Spleen (tissue), 11 donors: Measurements from ENCODE around the gene MYB. TPM values are rescaled to one million over a fixed set of nuclear protein-coding genes. Genes with fewer than 3 reads are reported as not detected.

Source experiments
- DNase-seq: peaks from one replicate; pipeline ENCODE4 v3.0.0-alpha.2; 2020
- H3K27ac ChIP-seq, 8 donors: fragments of 200-600 bp; sonication (generic) in 7 of 8; 1 replicate in 4 of 8; 2 replicates in 4 of 8; pipeline versions ENCODE4 v1.5.0 to v1.8.0; 2016 to 2021; ENCODE audit warnings: inconsistent platforms in 4 of 8, mild to moderate bottlenecking in 4 of 8, moderate library complexity in 1 of 8
- H3K27me3 ChIP-seq, 7 donors: fragments of 200-600 bp; sonication (generic) in 6 of 7; replicated peaks in 1 of 7; 1 replicate in 4 of 7; 2 replicates in 3 of 7; pipeline versions ENCODE4 v1.5.0 to v1.8.0; 2016 to 2021; ENCODE audit warnings: inconsistent platforms in 3 of 7, mild to moderate bottlenecking in 1 of 7
- H3K36me3 ChIP-seq, 6 donors: fragments of 200-600 bp; sonication (generic) in 5 of 6; 1 replicate in 4 of 6; 2 replicates in 2 of 6; pipeline versions ENCODE4 v1.5.0 to v1.8.0; 2016 to 2021; ENCODE audit warnings: inconsistent platforms in 2 of 6
- H3K4me1 ChIP-seq, 6 donors: fragments of 200-600 bp; sonication (generic) in 5 of 6; 1 replicate in 3 of 6; 2 replicates in 3 of 6; pipeline versions ENCODE4 v1.5.0 to v1.8.0; 2016 to 2021; ENCODE audit warnings: inconsistent platforms in 3 of 6
- H3K4me3 ChIP-seq, 8 donors: fragments of 200-600 bp; sonication (generic) in 7 of 8; 1 replicate in 4 of 8; 2 replicates in 4 of 8; pipeline versions ENCODE4 v1.5.0 to v1.8.0; 2016 to 2021; ENCODE audit warnings: inconsistent platforms in 4 of 8, mild to moderate bottlenecking in 4 of 8, moderate library complexity in 2 of 8
- H3K9me3 ChIP-seq, 8 donors: fragments of 200-600 bp; sonication (generic) in 7 of 8; 1 replicate in 4 of 8; 2 replicates in 4 of 8; pipeline versions ENCODE4 v1.5.0 to v1.8.0; 2016 to 2021; ENCODE audit warnings: inconsistent platforms in 4 of 8
- POLR2A ChIP-seq, 3 donors: fragments of 450-650 bp; IDR thresholded peaks; one replicate each; pipeline ENCODE4 v1.5.1; 2017; ENCODE audit warnings: antibody characterized with exemption in 3 of 3, mild to moderate bottlenecking in 1 of 3
- POLR2AphosphoS5 ChIP-seq, 3 donors: sonication (generic); formaldehyde crosslinking; IDR thresholded peaks; one replicate each; pipeline ENCODE4 v1.5.1; 2017; ENCODE audit warnings: antibody characterized with exemption in 3 of 3
- WGBS, 5 donors: extraction: QIAGEN DNeasy Blood & Tissue Kit in 3 of 5; methylation state at CpG; one replicate each; pipeline versions ENCODE4 v1.1.5 to v1.1.7; 2013 to 2018; 5-methylcytosine and 5-hydroxymethylcytosine counted together
- intact Hi-C: fragments of 100-400 bp; cut with DNase I; formaldehyde crosslinking; loops from one replicate; pipeline ENCODE4 v1.15.0; 2023; ENCODE audit warnings: low total_unique reads
- polyA plus RNA-seq, 3 donors: library from polyadenylated mRNA; stranded (reverse); fragments of 200-250 nt; gene quantifications; one replicate each; pipeline ENCODE4 v1.2.1, GENCODE V29; 2013
- total RNA-seq, 7 donors: library from RNA; depleted of rRNA in 3 of 7; stranded (reverse); fragments of >200 nt in 3 of 7; fragmentation: NEBNext Ultra II Directional in 4 of 7; extraction: Animal tissue kit (Norgen Biotek cat#: 25700) in 4 of 7; gene quantifications; one replicate each; pipeline versions ENCODE4 v1.1.0 to v1.2.1, GENCODE V29; 2016 to 2021
- TF ChIP-seq, protein P1 (sequence below), 11 experiments: fragments of 200-600 bp in 7 of 11; fragments of 450-650 bp in 4 of 11; sonication (generic) in 4 of 11; IDR thresholded peaks in 8 of 11; conservative IDR thresholded peaks in 3 of 11; 1 replicate in 7 of 11; 2 replicates in 4 of 11; pipeline versions ENCODE4 v1.4.0 to v1.8.0; 2016 to 2021; ENCODE audit warnings: antibody characterized with exemption in 11 of 11, inconsistent platforms in 4 of 11, mild to moderate bottlenecking in 1 of 11
- donor health status: healthy with polysubstance abuse.
- donor health status: DM: no; HTN: no; CAD: no; lungs with moderate emphysema.
- donor health status: DM: no; HTN: no; CAD: no.
- donor health status: Bipolar disorder and iron deficiency.
- donor health status: healthy.
- donor health status: DM: no; HTN: no; CAD: no.
- donor health status: DM: yes; HTN: yes; CAD: no.

The MYB gene
- total and polyA plus RNA-seq, 10 donors: 0.45 to 6.6 (median 1.9) TPM

DNA sequence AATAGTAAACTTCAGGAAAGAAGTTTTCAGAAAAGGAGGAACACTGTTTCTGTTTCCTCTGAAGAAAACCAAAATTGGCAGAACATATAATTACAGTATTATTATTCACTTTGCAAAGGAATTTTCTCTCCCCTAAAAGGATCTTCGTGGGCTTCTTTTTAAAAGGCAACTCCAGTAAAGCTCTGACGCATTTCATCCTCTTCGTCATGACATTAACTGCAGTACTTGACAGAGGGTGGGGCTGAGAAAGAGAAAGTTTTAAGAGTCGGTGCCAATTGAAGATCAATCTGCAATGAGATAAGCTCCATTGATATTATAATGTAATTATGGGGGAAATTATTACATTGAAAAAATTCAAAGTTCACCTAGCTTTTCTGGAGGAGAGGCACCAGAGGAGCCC, 75.8 kb downstream of the MYB start:
- Histone ChIP-seq H3K27ac (no peak overlapping the region), H3K36me3 (no peaks in the 10 kb centered on the region), H3K4me1 (no peaks in the 10 kb centered on the region), H3K27me3 (no peaks in the 10 kb centered on the region), H3K9me3 (no peaks in the 10 kb centered on the region), H3K4me3 (no peak overlapping the region)
- WGBS, 5 donors: 55 to 84% (median 78%) methylated on average over 4 of the region's 4 CpGs
- intact Hi-C loops: no loop called here
- TF ChIP-seq POLR2AphosphoS5 (IDR thresholded peaks at IDR 0.05) (no peak), POLR2A (IDR thresholded peaks at IDR 0.05) (no peak)
- TF ChIP-seq, protein P1, sequence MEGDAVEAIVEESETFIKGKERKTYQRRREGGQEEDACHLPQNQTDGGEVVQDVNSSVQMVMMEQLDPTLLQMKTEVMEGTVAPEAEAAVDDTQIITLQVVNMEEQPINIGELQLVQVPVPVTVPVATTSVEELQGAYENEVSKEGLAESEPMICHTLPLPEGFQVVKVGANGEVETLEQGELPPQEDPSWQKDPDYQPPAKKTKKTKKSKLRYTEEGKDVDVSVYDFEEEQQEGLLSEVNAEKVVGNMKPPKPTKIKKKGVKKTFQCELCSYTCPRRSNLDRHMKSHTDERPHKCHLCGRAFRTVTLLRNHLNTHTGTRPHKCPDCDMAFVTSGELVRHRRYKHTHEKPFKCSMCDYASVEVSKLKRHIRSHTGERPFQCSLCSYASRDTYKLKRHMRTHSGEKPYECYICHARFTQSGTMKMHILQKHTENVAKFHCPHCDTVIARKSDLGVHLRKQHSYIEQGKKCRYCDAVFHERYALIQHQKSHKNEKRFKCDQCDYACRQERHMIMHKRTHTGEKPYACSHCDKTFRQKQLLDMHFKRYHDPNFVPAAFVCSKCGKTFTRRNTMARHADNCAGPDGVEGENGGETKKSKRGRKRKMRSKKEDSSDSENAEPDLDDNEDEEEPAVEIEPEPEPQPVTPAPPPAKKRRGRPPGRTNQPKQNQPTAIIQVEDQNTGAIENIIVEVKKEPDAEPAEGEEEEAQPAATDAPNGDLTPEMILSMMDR (IDR thresholded peaks at IDR 0.05 in 8 of 11, conservative IDR thresholded peaks at IDR 0.05 in 3 of 11): no peak
- DNase-seq: no peak

DNA sequence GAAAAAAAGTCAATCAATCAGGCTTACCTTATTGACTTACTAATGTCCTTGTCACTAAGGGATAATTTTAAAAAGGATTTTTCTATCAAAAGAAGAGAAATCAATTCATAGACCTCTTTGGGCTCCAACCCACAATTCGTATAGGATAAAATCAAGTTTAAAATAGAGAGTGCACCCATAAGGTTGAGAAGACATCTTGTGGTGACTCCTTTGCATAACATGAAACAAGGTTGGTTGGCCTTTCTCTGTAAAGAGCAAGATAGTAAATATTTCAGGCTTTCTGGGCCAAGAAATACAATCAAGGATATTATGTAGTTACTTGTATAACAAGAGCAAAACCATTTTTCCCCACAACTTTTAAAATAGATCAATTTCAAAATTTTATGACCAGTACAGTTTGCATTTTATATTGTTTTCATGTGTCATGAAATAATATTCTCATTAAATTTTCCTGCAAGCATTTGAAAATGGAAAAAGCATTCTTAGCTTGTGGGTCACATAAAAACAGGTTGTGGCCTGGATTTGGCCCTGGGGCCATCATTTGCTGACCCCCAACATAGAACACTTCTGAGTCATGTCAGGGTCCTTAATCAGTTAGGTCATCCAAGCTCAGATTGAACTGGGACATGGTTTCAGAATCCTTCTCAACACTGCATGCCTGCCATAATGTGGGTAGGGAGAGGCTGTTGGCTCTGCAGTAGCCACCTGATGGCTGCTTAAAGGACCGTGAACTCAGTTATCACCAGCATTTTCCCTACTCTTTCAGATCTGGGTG, 76.7 kb downstream of the MYB start:
- Histone ChIP-seq H3K9me3 (no peaks in the 10 kb centered on the region), H3K36me3 (no peaks in the 10 kb centered on the region), H3K4me1 (no peaks in the 10 kb centered on the region), H3K4me3 (no peak overlapping the region), H3K27me3 (no peaks in the 10 kb centered on the region), H3K27ac (no peak overlapping the region)
- intact Hi-C loops: no loop called here
- DNase-seq: no peak
- WGBS, 5 donors: 61 to 77% (median 73%) methylated on average over 2 of the region's 2 CpGs
- TF ChIP-seq, protein P1 (IDR thresholded peaks at IDR 0.05 in 8 of 11, conservative IDR thresholded peaks at IDR 0.05 in 3 of 11): no peak
- no peak for TF ChIP-seq POLR2A (IDR thresholded peaks at IDR 0.05)
- TF ChIP-seq POLR2AphosphoS5 (IDR thresholded peaks at IDR 0.05): no peak

DNA sequence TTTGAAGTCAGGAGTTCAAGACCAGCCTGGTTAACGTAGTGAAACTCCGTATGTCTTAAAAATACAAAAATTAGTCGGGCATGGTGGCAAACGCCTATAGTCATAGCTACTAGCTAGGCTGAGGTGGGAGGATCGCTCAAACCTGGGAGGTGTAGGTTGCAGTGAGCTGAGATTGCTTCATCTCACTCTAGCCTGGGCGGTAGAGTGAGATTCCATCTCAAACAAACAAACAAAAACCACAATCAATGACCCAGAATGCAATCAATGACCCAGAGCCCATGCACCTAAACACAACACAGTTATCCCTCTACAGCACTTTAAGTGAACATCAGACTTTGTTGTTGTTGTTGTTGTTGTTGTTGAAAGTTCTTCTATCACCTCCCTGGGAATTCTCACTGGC, 77.9 kb downstream of the MYB start:
- 77 to 93% (median 86%) methylated on average over 6 of the region's 6 CpGs for WGBS, 5 donors
- intact Hi-C loops: no loop called here
- Histone ChIP-seq H3K27ac (no peak overlapping the region), H3K9me3 (no peaks in the 10 kb centered on the region), H3K4me3 (no peak overlapping the region), H3K27me3 (no peaks in the 10 kb centered on the region), H3K36me3 (no peaks in the 10 kb centered on the region), H3K4me1 (no peaks in the 10 kb centered on the region)
- TF ChIP-seq, protein P1 (IDR thresholded peaks at IDR 0.05 in 8 of 11, conservative IDR thresholded peaks at IDR 0.05 in 3 of 11): no peak
- no peak for TF ChIP-seq POLR2A (IDR thresholded peaks at IDR 0.05)
- TF ChIP-seq POLR2AphosphoS5 (IDR thresholded peaks at IDR 0.05): no peak
- DNase-seq: no peak

DNA sequence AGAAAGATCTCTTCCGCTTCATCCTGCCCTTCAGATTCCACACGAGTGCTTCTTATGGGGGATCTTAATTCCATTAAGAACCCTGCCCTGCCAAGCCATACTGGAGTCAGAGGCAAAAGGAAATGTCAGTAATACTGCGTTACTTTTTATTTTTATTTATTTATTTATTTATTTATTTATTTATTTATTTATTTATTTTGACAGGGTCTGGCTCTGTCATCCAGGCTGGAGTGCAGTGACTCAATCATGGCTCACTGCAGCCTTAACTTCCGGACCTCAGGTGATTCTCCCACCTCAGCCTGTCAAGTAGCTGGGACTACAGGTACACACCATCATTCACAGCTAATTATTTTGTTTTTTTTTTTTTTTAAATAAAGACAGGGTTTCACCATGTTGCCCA, 79.5 kb downstream of the MYB start:
- Histone ChIP-seq H3K9me3 (no peaks in the 10 kb centered on the region), H3K4me1 (no peaks in the 10 kb centered on the region), H3K36me3 (no peaks in the 10 kb centered on the region), H3K27me3 (no peaks in the 10 kb centered on the region), H3K27ac (no peak overlapping the region), H3K4me3 (no peak overlapping the region)
- intact Hi-C loops: no loop called here
- no peak for TF ChIP-seq POLR2AphosphoS5 (IDR thresholded peaks at IDR 0.05)
- no peak for TF ChIP-seq POLR2A (IDR thresholded peaks at IDR 0.05)
- TF ChIP-seq, protein P1 (IDR thresholded peaks at IDR 0.05 in 8 of 11, conservative IDR thresholded peaks at IDR 0.05 in 3 of 11): no peak
- DNase-seq: no peak
- WGBS, 5 donors: 89 to 97% (median 96%) methylated on average over 4 of the region's 4 CpGs
